RPMI8226 (cell line): ENCODE measurements around the gene S100B.

Source experiments
- DNase-seq: peaks from one replicate; pipeline ENCODE4 v3.0.0-alpha.2; 2015

S100B gene

GRCh38 chr21:46557919-46558392 is 46.9 kb downstream of the S100B start:
- no peak for DNase-seq

- no peak for DNase-seq
Observed at GRCh38 chr21:46557469-46557868, 47.4 kb downstream of the S100B start.

- peak; percentile 14 for DNase-seq
Observed at GRCh38 chr21:46556802-46557201, 48.1 kb downstream of the S100B start.

GRCh38 chr21:46555678-46556077 is 49.2 kb downstream of the S100B start:
- DNase-seq = no peak

- no peak for DNase-seq
Observed at GRCh38 chr21:46555225-46555617, 49.7 kb downstream of the S100B start.

GRCh38 chr21:46554431-46555224 is 50.3 kb downstream of the S100B start:
- no peak for DNase-seq

- DNase-seq = no peak
Observed at GRCh38 chr21:46553993-46554392, 50.9 kb downstream of the S100B start.

- no peak for DNase-seq
Observed at GRCh38 chr21:46552865-46553379, 52.0 kb downstream of the S100B start.

- DNase-seq = no peak
Observed at GRCh38 chr21:46552274-46552673, 52.6 kb downstream of the S100B start.

- no peak for DNase-seq
Observed at GRCh38 chr21:46551636-46552241, 53.1 kb downstream of the S100B start.

GRCh38 chr21:46550116-46550941 is 54.6 kb downstream of the S100B start:
- no peak for DNase-seq

GRCh38 chr21:46549650-46550049 is 55.2 kb downstream of the S100B start:
- no peak for DNase-seq
